Breast epithelium (tissue), 4 donors: ENCODE results near the gene TBC1D22B. TPM values are rescaled to one million over a fixed set of nuclear protein-coding genes. Genes with fewer than 3 reads are reported as not detected.

Experiments
- DNase-seq, 2 donors: peaks; one replicate each; pipeline ENCODE4 v3.0.0-alpha.2; 2019; ENCODE audit warnings: low spot score in 2 of 2
- H3K27ac ChIP-seq, 2 donors: fragments of 200-600 bp; sonication (generic) in 1 of 2; one replicate each; pipeline ENCODE4 v1.5.1; 2016 to 2019; ENCODE audit warnings: mild to moderate bottlenecking in 1 of 2
- H3K27me3 ChIP-seq, 2 donors: fragments of 200-600 bp; sonication (generic) in 1 of 2; one replicate each; pipeline versions ENCODE4 v1.5.1 to v1.6.0; 2017 to 2019; ENCODE audit warnings: control low read depth in 1 of 2, mild to moderate bottlenecking in 1 of 2
- H3K36me3 ChIP-seq: fragments of 200-600 bp; one replicate; pipeline ENCODE4 v1.5.1; 2019
- H3K4me1 ChIP-seq, 2 donors: fragments of 200-600 bp; sonication (generic); one replicate each; pipeline ENCODE4 v1.5.1; 2016 to 2019; ENCODE audit warnings: control low read depth in 1 of 2
- H3K4me3 ChIP-seq, 3 donors: fragments of 200-600 bp; sonication (generic); 1 replicate in 2 of 3; 2 replicates in 1 of 3; pipeline ENCODE4 v1.5.1; 2016 to 2019; ENCODE audit warnings: mild to moderate bottlenecking in 3 of 3, moderate library complexity in 2 of 3
- H3K9me3 ChIP-seq, 2 donors: fragments of 200-600 bp; sonication (generic) in 1 of 2; one replicate each; pipeline ENCODE4 v1.5.1; 2016 to 2019; ENCODE audit warnings: control low read depth in 1 of 2
- CTCF ChIP-seq, 3 donors: fragments of 450-650 bp; IDR thresholded peaks; one replicate each; pipeline ENCODE4 v1.5.1; 2016 to 2017; ENCODE audit warnings: antibody characterized with exemption in 3 of 3, mild to moderate bottlenecking in 3 of 3, moderate library complexity in 3 of 3
- POLR2A ChIP-seq: fragments of 450-650 bp; IDR thresholded peaks from one replicate; pipeline ENCODE4 v1.6.1; 2016; ENCODE audit warnings: antibody characterized with exemption, mild to moderate bottlenecking, moderate library complexity
- POLR2AphosphoS5 ChIP-seq, 3 donors: sonication (generic); formaldehyde crosslinking; IDR thresholded peaks; one replicate each; pipeline ENCODE4 v1.6.1; 2017; ENCODE audit warnings: antibody characterized with exemption in 3 of 3
- intact Hi-C: fragments of 100-400 bp; cut with DNase I; formaldehyde crosslinking; loops from one replicate; pipeline ENCODE4 v1.15.1; 2023; ENCODE audit warnings: low total_unique reads
- total RNA-seq, 3 donors: library from RNA; depleted of rRNA; stranded (reverse); fragments of >200 nt; gene quantifications; one replicate each; pipeline ENCODE4 v1.1.0, GENCODE V29; 2016

Gene TBC1D22B
- total RNA-seq, 3 donors from 2014 or later: 5.8 to 12.4 (median 8.8) TPM

GRCh38 chr6:37241131-37241530, 16.4 kb upstream of the TBC1D22B start:
- Histone ChIP-seq H3K36me3 (no peaks in the 10 kb centered on the region), H3K27ac (no peak overlapping the region), H3K9me3 (no peaks in the 10 kb centered on the region), H3K27me3 (no peaks in the 10 kb centered on the region), H3K4me1 (peaks cover 0 to 10% of the 10 kb centered on the region in 2 donors), H3K4me3 (no peak overlapping the region)
- no peak for DNase-seq
- intact Hi-C loops: no loop called here
- TF ChIP-seq POLR2AphosphoS5 (IDR thresholded peaks at IDR 0.05) (no peak), POLR2A (no peak), CTCF (IDR thresholded peaks at IDR 0.05) (no peak)

GRCh38 chr6:37241775-37242428, 15.7 kb upstream of the TBC1D22B start:
- no peaks in the 10 kb centered on the region for H3K27me3 ChIP-seq
- H3K4me3 ChIP-seq: no peak overlapping the region
- H3K9me3 ChIP-seq: no peaks in the 10 kb centered on the region
- H3K36me3 ChIP-seq: no peaks in the 10 kb centered on the region
- no peak for DNase-seq
- H3K4me1 ChIP-seq: peaks cover 0 to 10% of the 10 kb centered on the region in 2 donors
- H3K27ac ChIP-seq: peak overlapping the region; percentile 90 to 95
- intact Hi-C loops: no loop called here
- no peak for TF ChIP-seq CTCF (IDR thresholded peaks at IDR 0.05)
- TF ChIP-seq POLR2AphosphoS5 (IDR thresholded peaks at IDR 0.05): no peak
- TF ChIP-seq POLR2A: no peak

- intact Hi-C loops: no loop called here
- Histone ChIP-seq H3K4me3 (no peak overlapping the region), H3K27me3 (no peaks in the 10 kb centered on the region), H3K27ac (peak overlapping the region; percentile 90 to 95), H3K36me3 (no peaks in the 10 kb centered on the region), H3K4me1 (peaks cover 0 to 10% of the 10 kb centered on the region in 2 donors), H3K9me3 (no peaks in the 10 kb centered on the region)
- peak in 1 of 2 donors; percentile 24 for DNase-seq
- TF ChIP-seq POLR2A (no peak), CTCF (IDR thresholded peaks at IDR 0.05) (no peak), POLR2AphosphoS5 (IDR thresholded peaks at IDR 0.05) (peak in 1 of 3 donors; percentile 33)
Measured at GRCh38 chr6:37242429-37243052, 15.0 kb upstream of the TBC1D22B start.

GRCh38 chr6:37243131-37243815, 14.3 kb upstream of the TBC1D22B start:
- H3K36me3 ChIP-seq: no peaks in the 10 kb centered on the region
- no peaks in the 10 kb centered on the region for H3K27me3 ChIP-seq
- intact Hi-C loops: no loop called here
- no peak for DNase-seq
- peak overlapping the region; percentile 90 to 95 for H3K27ac ChIP-seq
- H3K4me3 ChIP-seq: no peak overlapping the region
- no peaks in the 10 kb centered on the region for H3K9me3 ChIP-seq
- no peak for TF ChIP-seq POLR2AphosphoS5 (IDR thresholded peaks at IDR 0.05)
- no peak for TF ChIP-seq CTCF (IDR thresholded peaks at IDR 0.05)
- no peak for TF ChIP-seq POLR2A
- peaks cover 0 to 10% of the 10 kb centered on the region in 2 donors for H3K4me1 ChIP-seq
